ENCODE results near the gene PRPF8. TPM values are rescaled to one million over a fixed set of nuclear protein-coding genes. Genes with fewer than 3 reads are reported as not detected.

PRPF8 gene
- total and polyA plus RNA-seq, 2 of the 13 experiments (the other 11 are each of a cell fraction or from before 2014, with no cell fraction given): 112 to 179 TPM

DNA sequence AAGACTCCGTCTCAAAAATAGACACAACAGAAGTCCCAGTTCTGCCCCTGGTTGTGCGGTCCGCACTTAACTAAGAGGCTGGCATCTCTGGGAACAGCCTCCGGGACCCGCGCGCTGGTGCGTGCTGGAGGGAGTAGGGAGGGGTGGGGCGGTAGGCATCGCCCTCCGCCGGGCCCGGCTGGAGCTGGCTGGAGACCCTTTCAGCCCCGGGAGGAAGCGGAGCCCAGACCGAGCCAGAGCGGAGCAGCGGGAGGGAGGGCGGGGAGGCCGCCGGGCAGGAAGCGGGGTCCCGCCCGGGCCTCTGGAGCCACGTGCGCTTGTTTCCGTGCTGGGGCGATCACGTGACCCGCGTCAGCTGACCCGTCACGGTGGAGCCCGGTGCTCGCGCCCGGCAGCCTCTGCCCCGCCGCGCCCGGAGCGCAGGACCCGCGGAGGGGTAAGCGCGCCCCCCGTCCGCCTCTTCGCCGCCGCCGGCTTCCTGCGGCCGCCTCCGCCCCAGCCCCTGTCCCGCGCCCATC, 39.7 kb upstream of the PRPF8 start, which contains the start of gene WDR81 (continued):
- no peak for TF ChIP-seq ATRX (CRISPR knock-in tag; IDR thresholded peaks at IDR 0.05; ENCODE audit: borderline replicate concordance)
- TF ChIP-seq ZNF282 (IDR thresholded peaks at IDR 0.05; ENCODE audit: partially characterized antibody): no peak
- 0 out of 2 replicates have a peak, but pooled peaks have one; percentile 44 for TF ChIP-seq ZZZ3 (CRISPR knock-in tag; IDR thresholded peaks at IDR 0.05; ENCODE audit: borderline replicate concordance)
- no peak for TF ChIP-seq POGZ (CRISPR knock-in tag; IDR thresholded peaks at IDR 0.05)
- TF ChIP-seq, protein P1, sequence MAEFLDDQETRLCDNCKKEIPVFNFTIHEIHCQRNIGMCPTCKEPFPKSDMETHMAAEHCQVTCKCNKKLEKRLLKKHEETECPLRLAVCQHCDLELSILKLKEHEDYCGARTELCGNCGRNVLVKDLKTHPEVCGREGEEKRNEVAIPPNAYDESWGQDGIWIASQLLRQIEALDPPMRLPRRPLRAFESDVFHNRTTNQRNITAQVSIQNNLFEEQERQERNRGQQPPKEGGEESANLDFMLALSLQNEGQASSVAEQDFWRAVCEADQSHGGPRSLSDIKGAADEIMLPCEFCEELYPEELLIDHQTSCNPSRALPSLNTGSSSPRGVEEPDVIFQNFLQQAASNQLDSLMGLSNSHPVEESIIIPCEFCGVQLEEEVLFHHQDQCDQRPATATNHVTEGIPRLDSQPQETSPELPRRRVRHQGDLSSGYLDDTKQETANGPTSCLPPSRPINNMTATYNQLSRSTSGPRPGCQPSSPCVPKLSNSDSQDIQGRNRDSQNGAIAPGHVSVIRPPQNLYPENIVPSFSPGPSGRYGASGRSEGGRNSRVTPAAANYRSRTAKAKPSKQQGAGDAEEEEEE (CRISPR knock-in tag; IDR thresholded peaks at IDR 0.05; ENCODE audit: borderline replicate concordance): no peak
- no peak for TF ChIP-seq CTCF (CRISPR knock-in tag; IDR thresholded peaks at IDR 0.05)
- no peak for TF ChIP-seq ZNF7 (CRISPR knock-in tag; IDR thresholded peaks at IDR 0.05)
- no peak for TF ChIP-seq ZNF75D (CRISPR knock-in tag; IDR thresholded peaks at IDR 0.05; ENCODE audit: borderline replicate concordance)
- no peak for TF ChIP-seq BRCA1 (CRISPR knock-in tag; IDR thresholded peaks at IDR 0.05)
- TF ChIP-seq RBM22 (optimal IDR thresholded peaks at IDR 0.05; ENCODE audit: low read length): no peak
- TF ChIP-seq WIZ (CRISPR knock-in tag; IDR thresholded peaks at IDR 0.05): no peak
- TF ChIP-seq ZSCAN22 (CRISPR knock-in tag; IDR thresholded peaks at IDR 0.05): no peak
- TF ChIP-seq NFYB (CRISPR knock-in tag; IDR thresholded peaks at IDR 0.05): no peak
- TF ChIP-seq KAT7 (CRISPR knock-in tag; IDR thresholded peaks at IDR 0.05; ENCODE audit: borderline replicate concordance): no peak; the same call in 1 of the 2 replicates
- TF ChIP-seq HINFP (CRISPR knock-in tag; IDR thresholded peaks at IDR 0.05; ENCODE audit: low read depth): no peak
- no peak for TF ChIP-seq ZNF614 (CRISPR knock-in tag; IDR thresholded peaks at IDR 0.05; ENCODE audit: borderline replicate concordance)
- TF ChIP-seq KLF9 (CRISPR knock-in tag; IDR thresholded peaks at IDR 0.05; ENCODE audit: low read depth): no peak
- no peak for TF ChIP-seq THAP8 (CRISPR knock-in tag; IDR thresholded peaks at IDR 0.05; ENCODE audit: borderline replicate concordance)
- no peak for TF ChIP-seq ZNF138 (CRISPR knock-in tag; IDR thresholded peaks at IDR 0.05; ENCODE audit: low read depth)
- TF ChIP-seq ZNF232 (CRISPR knock-in tag; IDR thresholded peaks at IDR 0.05; ENCODE audit: borderline replicate concordance): no peak
- TF ChIP-seq HMGXB4 (CRISPR knock-in tag; IDR thresholded peaks at IDR 0.05; ENCODE audit: borderline replicate concordance in 1 of 2, low read depth in 1 of 2): 0 out of 4 replicates have a peak, but pooled peaks of 1 of the 2 experiments have one; percentile 17
